Renal pelvis (tissue), 12 donors: ENCODE data around the gene OVOL3. TPM values are rescaled to one million over a fixed set of nuclear protein-coding genes. Genes with fewer than 3 reads are reported as not detected.
"Not testable (repeated sequence)": the region's sequence is repeated elsewhere in the genome, so short reads cannot be mapped to it uniquely, and the experiment has no call there.

ENCODE experiments used
- DNase-seq: peaks from one replicate; pipeline ENCODE4 v3.0.0-alpha.2; 2013
- long read RNA-seq, 16 experiments: transcript quantifications; one replicate each; lab custom pipeline, GENCODE V29; 2026
- polyA plus RNA-seq, 3 donors: library from polyadenylated mRNA; unstranded; fragments of 120-200 nt; gene quantifications; one replicate each; pipeline ENCODE4 v1.2.1, GENCODE V29; 2013; ENCODE audit not compliant: insufficient read length in 3 of 3

OVOL3 gene
- polyA plus RNA-seq: under 1 TPM in 1 of 3 donors, not detected in 2; 0.26 TPM
- long read RNA-seq, donor 1: 0 reads
- long read RNA-seq, donor 2: 0 reads
- long read RNA-seq, donor 3: 0 reads
- long read RNA-seq, donor 4: 0 reads
- long read RNA-seq, donor 5: 0 reads
- long read RNA-seq, donor 6: 0 reads
- long read RNA-seq, donor 7: 0 reads
- long read RNA-seq, donor 8: 0 reads
- long read RNA-seq, donor 9: 0 reads
- long read RNA-seq, donor 10: 0 reads
- long read RNA-seq, donor 11: 0 reads
- long read RNA-seq, donor 12: 0 reads
- long read RNA-seq, donor 13: 0 reads
- long read RNA-seq, donor 14: 0 reads
- long read RNA-seq, donor 15: 0 reads
- long read RNA-seq, donor 16, partial matches to known transcripts: 37 of 145 reads
- long read RNA-seq, donor 16, other reads (novel, unspliced or antisense): 108 of 145 reads

DNA sequence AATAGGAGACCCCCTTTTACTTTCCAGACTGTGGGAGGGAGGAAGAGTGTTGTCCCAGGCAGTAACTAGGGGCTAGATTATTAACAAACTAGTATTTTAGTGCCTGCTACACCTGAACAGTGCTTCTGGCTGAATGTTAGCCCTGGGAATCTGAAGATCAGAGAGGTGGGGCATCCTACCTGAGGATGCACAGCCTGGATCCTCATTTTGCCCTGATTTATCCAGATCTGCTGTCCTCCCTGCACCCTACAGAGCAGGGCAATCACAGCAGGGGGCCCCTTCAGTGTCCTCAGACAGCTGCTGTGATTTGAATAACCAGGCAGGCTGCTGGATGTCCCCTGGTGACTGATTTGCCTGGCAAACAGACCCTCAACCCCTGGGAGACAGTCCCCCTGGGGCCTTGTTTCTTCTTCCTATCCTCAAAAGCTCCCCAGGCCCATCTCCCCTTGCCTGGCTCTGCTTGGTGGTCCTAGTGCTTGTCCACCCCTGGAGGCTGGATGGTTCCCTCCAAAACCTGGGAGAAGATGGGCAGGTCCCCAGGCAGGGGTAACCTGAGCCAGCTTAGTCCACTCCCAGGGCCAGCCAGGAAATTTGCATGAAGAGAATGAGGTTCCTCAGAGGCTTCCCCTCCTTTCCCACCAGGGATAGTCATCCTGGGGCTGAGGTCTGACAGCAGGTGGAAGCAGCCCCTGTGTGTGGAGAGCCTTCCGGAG lies at the start of gene OVOL3:
TSS of gene OVOL3 (plus strand) at position 657 of the 713 bp plus-strand sequence. CDS start 60 bp downstream, outside the sequence.
- no peak for DNase-seq

DNA sequence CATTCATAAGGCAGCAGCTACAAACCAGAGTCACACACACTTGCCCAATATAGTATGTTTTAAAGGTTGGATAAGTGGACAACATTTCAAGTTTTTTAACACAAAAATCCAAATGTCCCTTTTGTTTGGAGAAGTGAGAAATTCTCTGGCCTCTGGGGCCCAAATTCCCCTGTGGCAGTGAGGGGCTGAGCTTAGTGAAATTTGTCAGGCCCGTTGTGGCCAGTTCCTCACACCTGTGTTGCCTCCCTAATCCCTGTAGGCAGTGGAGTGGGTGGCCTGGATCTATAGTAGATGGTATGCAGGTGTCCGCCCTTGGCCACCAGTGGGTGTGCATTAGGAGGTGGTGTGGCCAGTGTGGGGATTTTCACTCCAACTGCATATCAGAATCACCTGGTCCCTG lies 49.6 kb upstream of the OVOL3 start:
- no peak for DNase-seq

DNA sequence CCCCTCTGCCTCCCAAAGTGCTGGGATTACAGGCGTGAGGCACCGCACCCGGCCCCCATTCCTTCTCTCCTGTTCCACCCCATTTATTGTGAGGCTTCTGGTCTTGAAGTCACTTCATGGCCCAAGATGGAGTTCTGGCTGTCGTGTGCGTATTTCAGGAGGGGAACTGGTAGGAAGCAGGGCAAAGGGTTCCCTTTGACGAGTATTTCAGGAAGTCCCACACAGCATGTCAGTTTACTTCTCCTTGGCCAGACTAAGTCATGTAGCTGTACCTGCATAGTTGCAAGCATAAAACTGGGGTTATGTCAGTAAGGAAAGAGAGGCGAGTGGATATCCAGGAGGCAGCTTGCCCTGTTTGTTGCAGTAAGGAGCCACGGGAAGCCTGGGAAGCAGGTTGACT lies 46.1 kb upstream of the OVOL3 start:
- no peak for DNase-seq

DNA sequence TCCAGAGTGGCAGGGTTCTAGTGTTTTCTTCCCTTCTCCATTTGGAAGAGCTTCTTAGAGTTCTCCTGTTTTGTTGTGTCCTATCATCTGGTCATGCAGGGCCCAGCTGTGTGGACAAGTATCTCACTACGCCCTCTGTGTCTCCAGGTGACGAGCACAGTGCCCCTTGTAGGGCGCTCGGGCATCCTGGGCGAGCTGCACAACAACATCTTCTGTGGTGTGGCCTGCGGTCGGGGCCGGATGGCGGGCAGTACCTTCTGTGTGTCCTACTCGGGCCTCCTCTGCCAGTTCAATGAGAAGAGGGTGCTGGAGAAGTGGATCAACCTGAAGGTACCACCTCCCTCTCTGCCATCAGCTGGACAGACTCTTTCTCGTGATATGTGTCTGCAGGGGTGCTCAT lies 43.3 kb upstream of the OVOL3 start:
- DNase-seq: no peak

DNA sequence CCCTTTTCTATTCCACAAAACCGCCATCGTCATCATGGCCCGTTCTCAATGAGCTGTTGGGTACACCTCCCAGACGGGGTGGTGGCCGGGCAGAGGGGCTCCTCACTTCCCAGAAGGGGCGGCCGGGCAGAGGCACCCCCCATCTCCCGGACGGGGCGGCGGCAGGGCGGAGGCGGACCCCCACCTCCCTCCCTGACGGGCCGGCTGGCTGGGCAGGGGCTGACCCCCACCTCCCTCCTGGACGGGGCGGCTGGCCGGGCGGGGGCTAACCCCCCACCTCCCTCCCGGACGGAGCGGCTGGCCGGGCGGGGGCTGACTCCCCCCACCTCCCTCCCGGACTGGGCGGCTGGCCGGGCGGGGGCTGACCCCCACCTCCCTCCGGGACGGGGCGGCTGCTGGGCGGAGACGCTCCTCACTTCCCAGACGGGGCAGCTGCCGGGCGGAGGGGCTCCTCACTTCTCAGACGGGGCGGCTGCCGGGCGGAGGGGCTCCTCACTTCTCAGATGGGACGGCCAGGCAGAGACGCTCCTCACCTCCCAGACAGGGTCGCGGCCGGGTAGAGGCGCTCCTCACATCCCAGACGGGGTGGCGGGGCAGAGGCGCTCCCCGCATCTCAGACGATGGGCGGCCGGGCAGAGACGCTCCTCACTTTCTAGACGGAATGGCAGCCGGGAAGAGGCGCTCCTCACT lies 42.0 kb upstream of the OVOL3 start:
- DNase-seq: not testable (repeated sequence)

DNA sequence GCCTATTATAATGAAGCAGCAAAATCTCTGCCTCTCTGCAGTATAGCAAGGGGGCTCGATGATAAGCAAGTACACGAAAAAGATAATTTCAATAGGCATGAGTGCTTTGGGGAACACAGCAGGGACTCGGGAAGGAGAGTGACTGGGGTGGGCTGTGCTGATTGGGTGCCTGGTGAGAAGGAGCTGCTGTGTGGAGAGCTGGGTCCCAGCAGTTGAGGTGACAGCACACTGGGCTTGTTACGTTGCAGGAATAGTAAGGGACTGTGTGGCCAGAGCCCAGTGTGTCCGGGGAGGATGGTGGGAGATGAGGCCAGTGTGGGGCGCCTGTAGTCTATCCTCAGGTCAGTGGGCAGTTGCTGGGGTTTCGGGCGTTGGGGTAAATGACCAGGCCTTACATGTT lies 38.9 kb upstream of the OVOL3 start:
- no peak for DNase-seq

DNA sequence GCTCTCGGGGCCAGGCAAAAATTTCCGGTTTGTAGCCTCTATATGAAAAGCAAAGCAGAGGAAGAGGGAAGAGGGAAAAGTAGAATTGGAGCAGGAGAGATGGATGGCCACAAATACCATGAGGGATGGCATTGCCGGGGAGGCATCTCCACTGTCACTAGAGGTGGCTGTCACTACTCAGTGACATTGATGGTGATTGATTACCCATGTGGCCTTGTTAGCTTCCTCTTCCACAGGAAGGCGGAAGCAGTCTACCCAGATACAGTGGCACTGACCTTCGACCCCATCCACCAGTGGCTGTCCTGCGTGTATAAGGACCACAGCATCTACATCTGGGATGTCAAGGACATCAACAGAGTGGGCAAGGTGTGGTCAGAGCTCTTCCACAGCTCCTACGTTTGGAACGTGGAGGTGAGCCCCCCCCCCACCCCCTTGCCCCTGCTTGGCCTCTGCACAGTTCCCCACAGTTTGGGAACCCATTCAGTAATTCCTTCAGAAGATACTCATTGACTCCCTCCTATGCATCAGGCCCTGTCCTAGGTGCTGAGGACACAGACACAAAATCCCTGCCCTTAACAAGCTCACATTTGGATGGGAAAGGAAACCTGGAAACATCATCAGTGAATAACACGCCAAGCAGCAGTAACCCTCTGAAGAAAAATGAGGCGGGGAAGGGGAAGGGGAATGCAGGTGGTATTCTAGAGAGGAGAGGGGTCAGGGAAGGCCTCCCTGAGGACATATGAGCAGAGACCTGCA lies 37.6 kb upstream of the OVOL3 start:
- DNase-seq: no peak

DNA sequence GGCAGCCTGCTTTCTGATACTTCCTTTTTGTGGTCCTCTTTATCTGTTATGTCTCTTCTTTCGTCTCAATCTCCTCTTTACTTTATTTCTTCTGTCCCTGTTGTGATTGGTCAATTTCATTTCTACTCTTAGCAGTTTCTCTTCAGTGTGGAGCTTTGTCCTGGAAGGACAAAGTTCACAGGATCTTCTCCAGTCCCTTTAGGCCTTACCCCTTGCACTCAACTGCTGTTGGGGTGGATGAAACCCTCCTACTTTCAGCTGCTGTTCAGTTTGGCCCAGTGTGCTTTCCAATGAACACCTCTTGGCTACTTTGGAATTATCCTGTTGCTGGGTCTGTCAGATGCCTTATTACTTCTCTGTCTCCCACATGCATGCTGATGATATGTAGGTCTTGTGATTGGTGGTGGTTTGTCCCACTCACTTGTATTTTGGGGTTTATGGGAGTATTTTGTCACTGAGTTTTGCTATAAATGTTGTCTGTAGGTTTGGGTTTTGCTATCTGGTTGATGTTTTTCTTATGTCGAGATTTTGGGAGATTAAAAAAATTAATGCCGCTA lies 31.5 kb upstream of the OVOL3 start:
- no peak for DNase-seq

DNA sequence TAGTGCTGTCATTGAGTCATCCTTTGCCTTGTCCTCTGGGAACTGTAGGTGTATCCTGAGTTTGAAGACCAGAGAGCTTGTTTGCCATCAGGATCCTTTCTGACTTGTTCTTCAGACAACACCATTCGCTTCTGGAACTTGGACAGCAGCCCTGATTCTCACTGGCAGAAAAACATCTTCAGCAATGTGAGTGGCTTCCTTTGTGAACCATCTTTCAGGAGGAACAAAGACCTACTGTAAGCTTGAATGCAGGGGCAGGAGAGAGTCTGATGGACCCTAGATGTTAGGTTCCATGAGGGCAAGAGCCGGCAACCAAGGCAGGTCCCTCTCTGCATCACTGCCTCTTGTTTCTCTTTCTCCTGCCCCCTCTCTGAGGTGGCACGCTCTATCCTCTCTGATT lies 29.6 kb upstream of the OVOL3 start:
- no peak for DNase-seq

DNA sequence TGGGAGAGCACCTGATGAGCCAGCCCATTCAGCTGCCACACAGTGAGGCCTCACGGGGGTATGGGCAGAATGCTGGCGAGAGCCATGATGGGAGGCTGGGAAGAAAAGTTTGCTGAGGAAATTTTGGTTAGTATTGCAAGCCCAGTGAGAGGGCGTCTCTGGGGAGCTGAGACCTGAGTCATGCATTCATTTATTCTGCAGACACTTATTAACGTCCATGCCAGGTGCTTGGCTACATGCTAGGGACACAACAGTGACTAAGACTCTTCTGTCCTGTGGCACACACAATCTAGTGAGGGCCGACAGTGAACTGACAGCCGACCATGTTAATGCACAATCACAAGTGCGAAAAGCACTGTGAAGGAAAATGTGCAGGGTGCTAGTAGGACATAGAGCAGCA lies 29.0 kb upstream of the OVOL3 start:
- no peak for DNase-seq

DNA sequence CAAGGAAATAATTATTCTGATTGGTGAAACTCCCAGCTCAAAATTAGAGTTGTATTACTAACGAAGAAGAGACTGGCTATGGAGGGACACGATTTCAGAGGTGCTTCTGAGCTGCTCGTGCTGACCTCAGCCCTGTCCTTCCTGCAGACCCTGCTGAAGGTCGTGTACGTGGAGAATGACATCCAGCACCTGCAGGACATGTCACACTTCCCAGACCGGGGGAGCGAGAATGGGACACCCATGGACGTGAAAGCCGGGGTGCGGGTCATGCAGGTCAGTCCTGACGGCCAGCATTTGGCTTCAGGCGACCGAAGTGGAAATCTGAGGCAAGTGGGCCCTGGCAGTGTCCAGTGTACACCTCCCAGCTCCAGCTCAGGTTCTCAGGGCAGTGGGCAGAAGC lies 28.0 kb upstream of the OVOL3 start:
- no peak for DNase-seq

DNA sequence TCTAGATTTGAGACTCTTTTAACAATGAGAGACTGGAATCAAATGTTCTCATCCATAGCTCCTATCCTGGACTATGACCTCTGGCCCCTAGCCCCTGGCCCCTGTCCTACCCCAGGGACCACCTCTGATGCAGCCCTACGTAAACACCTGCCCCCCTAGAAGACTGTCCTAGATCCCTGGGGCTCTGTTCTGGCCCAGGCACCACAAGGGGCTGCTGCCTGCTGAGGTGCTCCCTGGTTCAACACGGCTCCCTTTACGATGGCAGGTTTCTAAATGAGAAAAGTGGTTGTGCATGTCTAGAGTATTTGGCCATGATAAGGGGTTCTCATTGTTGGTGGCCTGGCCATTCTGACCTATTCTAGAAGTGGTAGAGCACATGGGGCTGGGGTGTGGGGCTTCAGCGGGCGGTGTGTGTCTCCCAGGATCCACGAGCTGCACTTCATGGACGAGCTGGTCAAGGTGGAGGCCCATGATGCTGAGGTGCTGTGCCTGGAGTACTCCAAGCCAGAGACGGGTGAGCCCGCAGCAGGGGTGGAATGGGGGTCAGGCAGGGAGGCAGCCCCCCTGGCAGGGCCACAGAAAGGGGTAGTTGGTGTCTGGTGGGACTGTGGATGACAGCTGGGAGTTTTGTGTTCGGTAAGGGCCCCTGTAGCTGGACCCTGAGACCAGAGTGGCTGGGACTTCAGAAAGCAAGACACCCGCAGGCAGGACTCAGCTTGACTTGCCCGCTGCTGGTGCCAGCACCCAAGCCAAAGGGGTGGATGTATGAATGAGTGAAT lies 26.5 kb upstream of the OVOL3 start:
- DNase-seq: no peak

DNA sequence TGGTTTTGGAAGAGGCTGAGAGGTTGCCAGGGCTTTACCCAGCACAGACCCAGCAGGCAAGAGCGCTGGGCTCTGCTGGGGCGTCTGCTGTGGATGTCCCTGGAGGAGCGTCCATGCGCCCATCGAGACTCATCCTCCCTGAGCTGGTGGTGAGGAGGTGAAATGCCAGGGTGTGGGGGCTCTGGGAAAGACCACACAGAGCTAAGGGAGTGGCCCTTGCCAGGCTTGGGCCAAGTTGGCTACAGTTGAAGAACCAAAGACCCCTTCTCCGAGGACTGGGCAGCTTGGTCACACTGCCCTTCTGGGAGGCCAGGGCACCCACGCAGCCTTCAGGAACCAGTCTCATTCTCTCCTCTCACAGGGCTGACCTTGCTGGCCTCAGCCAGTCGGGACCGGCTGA lies 24.6 kb upstream of the OVOL3 start:
- DNase-seq: no peak

DNA sequence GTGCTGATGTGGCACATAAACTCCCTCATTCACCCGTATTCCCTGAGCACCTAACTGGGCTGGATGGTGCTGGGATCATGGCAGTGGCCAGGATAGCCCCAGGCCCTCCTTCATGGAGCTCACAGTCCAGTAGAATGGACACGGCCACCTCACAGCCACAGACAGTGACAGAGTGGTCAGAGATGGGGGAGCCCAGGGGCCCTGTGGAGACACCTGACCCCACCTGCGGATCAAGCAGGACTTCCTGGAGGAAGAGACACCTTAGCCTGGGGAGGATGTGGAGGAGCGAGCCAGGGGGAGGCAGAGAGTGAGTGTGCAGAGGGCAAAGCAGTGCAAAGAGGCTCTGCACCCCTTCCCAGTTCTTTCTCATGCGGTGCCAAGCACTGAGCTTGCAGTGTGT lies 21.1 kb upstream of the OVOL3 start:
- no peak for DNase-seq

DNA sequence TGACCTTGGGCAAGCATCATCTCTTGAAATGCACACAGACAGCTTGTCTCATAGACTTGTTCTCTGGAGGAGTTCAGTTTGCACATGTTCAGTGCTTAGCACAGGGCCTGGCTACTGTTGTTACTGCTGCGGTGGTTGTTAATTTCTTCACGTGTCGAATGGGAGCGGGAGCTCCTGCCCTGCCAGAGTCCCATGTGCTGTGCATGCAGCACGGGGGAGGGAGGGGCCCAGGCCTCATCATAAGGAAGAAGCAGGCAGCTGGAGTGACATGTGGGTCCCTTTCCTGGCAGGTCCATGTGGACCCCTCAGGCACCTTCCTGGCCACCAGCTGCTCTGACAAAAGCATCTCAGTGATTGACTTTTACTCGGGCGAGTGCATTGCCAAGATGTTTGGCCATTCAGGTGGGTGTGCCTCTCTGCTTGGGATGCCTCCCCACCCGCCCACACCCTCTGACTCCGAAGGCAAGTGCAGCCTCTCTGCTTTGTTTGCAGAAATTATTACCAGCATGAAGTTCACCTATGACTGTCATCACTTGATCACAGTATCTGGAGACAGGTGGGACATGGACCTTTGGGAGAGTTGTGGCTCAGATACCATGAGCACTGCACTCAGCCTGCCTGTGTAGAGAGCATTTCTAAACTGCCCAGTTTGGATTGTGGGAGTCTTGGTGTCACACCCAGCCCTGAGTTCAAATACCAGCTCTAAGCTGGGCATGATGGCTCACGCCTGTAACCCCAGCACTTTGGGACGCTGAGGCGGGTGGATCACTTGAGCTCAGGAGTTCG lies 19.8 kb upstream of the OVOL3 start:
- no peak for DNase-seq

DNA sequence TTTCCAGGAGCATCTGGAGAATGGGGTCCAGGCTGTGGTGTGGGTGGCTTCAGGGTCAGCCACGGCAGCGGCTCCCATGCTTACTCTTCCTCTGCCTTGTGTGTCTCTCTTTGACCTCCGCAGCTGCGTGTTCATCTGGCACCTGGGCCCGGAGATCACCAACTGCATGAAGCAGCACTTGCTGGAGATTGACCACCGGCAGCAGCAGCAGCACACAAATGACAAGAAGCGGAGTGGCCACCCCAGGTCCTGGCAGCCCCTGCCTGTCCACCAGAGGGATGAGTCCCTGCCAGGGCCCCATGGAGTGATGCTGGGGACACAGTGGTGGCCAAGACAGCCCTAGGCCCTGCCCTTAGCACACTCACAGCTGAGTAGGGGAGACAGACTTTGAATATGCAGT lies 18.4 kb upstream of the OVOL3 start:
- no peak for DNase-seq

DNA sequence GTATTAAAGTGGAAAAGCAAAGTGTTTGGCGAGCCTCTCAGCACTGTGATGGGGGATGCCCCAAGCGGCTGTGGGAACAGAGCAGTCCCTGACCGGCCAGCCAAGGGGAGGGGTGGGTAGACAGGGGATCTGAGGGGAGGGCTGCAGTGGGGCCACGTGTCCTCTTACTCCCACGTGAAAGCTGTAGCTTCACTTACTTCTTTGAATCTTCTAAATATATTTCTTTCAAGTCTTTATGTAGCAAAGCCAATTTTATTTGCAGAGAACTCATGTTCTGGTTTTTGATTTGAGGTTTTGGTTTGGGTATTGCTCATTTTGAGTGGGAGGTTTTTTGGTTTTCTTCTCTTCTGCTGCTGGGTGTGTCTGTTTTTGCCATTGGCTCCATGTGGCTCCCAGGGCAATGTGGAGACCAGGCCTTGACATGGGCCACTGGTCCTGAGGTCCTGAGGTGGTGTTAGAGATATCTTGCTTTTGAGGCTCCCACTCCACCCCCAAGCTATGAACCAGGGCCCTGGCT lies 17.7 kb upstream of the OVOL3 start:
- no peak for DNase-seq

DNA sequence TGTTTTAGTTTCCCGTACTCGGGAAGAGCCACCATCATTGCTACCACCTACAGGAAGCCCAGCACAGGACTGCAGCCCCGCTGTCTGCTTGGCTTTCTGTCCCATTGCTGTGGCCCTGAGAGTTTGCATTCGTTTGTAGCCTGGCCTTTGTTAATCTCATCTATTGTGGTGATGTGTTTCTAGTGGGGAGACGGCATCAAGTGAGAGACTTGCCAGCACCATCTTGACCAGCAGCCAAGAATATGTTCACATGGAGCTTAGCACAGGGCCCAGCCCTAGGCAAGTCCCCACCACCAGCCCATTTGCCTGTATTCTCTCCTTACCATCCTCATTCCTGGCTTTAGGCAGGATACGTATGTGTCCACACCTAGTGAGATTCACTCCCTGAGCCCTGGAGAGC lies 17.3 kb upstream of the OVOL3 start:
- no peak for DNase-seq

DNA sequence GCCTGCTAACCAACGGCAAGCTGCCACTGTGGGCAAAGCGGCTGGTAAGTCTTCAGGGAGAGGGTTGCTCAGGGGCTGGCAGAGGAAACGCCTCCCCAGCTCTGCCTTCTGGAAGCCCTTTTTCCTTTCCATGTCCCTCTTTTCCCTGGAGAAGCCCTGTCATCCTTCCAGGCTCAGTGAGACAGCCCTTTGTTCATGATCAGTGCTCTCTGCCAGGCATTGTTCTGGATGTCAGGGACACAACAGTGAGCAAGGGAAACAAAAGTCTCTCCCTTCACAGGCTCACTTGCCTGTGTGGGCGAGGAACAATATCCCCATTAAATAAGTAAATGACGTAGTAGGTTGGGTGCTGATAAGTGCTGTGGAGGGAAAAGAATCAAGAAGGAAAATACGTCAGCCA lies 13.9 kb upstream of the OVOL3 start:
- DNase-seq: no peak
